NCI-H446 (cell line): ENCODE results near the gene IRAK4.
"Not testable (repeated sequence)": the region's sequence is repeated elsewhere in the genome, so short reads cannot be mapped to it uniquely, and the experiment has no call there.

Experiments
- DNase-seq, 2 experiments: peaks; one replicate each; lab custom pipeline; 2025; lab: John Stamatoyannopoulos, UW

IRAK4 gene

DNA sequence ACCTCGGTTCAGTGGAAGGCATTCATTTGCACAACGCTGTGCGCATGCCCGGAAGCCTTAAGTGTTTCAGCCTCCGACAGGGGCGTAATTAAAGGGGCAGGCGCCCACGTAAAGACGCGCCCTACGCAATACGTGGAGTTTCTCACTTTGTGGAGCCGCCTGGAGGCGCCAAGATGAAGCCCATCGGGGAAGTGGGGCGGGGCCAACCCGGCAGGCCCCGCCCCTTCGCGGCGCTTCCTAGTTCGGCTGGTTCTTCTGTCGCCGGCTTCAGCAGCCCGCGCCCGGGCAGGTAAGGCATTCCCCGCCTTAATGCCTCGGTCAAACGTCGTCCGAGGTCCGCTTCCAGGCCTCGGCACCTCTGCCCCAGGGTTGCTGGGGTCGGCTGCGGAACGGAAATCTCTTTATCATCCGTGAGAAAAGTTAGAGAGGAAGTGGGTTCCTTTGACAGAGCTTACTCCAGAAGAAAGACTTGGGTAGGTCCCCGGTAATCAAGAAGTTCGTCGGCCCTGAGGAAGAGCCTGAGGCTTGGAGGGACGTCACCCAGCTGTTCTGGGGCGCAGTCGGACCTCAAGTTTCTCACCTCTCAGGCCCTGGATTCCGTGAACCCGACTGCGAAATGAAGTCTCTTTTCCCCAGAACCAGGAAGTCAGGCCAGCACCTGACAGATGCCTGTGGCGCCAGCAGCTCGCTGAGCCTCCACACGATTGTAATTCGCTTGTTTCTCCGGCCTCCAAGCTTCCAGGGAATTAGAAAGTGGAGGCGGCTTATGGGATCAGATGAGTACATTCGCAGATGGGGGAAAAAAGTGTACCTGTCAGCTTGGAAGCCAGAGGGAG is at the start of gene IRAK4, which contains the start of gene PUS7L:
Gene IRAK4, plus strand, starts transcription at position 224 of the 836 bp plus-strand sequence. CDS start 9,161 bp downstream, outside the sequence.
Gene PUS7L, minus strand, starts transcription at position 63 of the 836 bp plus-strand sequence. CDS start 3,545 bp downstream, outside the sequence.
- peak; percentile 84 to 98 for DNase-seq

DNA sequence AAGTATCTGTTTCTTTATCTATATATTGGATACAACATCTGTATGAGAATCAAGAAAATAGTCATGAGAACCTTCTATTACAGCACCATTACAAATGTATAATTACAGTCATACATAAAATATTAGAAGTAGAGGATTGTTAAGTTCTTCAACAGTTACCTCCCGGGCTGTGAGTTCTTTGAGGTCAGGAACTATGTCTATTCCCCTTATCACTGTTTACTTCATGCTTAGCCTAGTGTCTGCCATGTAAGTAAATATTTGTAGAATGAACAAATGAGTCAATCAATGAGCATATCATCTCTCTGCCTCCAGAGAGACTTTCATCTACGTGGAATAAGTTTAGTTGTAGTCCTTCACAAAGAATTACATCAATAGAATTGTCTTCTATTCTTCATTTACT is 47.4 kb upstream of the IRAK4 start:
- no peak for DNase-seq

DNA sequence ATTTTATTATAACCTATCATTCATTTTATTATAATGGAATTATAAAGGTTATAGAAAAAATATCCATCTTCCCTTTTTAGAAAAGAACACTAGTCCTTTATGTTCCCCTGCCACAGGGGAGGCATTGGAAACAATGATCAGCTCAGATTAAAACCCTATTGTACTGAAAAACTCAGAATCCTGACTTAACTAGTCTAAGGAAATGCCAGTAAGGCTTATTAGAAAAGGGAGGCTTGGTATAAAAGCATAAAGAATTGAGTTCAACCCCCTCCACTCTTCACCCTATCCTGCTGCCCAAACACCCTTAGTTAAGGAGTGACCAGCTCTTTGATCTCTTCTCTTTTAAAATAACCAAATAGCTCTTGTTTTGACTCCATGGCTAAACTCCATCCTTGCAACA is 36.1 kb upstream of the IRAK4 start:
- no peak for DNase-seq

DNA sequence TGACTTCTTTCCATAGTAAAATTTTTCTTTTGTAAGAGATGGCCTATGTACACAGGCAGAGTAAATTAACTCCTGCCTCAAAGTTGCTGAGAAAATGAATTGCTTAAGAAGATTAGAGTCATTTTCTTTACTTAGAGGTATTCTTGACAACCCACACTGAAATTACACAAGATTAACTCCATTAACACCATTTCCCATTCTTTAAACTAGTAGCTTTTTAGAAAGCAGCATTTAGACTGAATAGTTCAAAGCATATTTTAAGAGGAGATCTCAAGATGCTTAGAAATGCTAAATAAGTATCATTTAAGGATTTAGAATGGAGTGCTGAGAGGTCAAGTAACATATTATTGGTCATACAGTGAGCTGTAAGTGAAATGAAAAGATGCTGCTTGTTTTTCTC is 35.6 kb upstream of the IRAK4 start:
- no peak for DNase-seq

DNA sequence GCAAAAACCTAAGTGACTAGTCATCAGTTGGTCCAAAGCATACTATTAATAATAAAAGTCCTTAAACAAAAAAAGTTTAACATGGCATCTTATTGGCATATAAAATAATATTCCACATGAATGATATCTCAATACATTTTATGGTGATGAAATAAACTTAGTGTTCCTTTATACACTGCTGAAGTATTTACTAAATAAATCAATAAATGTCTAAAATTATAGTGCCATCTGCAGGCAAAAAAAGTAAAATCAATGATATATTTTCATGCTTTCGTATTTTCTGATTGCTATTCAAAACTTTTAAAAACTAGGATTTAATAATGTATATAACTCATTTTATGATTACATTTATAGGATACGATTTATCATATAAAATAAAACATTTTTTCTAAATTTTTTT is 30.6 kb upstream of the IRAK4 start:
- DNase-seq = peak in 1 of 2 experiments; percentile 43

DNA sequence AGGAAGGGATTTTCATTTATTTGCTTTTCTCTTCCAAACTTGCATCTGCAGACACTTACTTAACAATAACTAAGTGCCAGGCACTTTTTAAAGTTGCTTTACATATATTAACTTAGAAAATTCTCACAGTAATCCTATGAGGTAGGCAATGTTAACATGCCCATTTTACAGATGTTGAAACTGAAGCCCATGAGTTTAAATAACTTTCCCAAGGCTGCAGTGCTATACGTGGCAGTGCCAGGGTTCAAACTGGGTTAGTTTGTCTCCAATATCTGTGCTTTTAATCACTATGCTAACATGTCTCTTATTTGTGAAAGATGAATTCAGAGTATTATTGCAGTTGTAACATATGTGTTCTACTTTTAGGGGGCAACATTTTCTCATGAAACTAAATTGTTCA is 30.1 kb upstream of the IRAK4 start:
- no peak for DNase-seq

DNA sequence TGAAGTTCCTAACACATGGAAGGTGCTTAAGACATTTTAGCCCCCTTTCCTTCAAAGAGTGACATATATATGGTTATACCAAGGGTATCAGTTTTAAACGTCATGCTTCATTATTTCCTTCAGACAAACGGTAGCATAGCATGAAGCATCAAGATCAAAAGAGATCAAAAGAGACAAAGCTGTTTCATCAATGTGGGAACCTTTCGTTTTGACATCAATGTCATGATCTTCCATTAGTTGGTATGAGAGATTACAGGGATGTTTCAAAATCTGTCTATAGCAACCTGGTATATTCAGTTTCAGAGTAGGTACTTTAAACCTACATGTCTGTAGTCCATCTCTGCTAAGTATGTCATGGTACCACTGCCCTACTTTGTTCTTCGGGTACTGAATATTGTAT is 28.5 kb upstream of the IRAK4 start:
- no peak for DNase-seq

DNA sequence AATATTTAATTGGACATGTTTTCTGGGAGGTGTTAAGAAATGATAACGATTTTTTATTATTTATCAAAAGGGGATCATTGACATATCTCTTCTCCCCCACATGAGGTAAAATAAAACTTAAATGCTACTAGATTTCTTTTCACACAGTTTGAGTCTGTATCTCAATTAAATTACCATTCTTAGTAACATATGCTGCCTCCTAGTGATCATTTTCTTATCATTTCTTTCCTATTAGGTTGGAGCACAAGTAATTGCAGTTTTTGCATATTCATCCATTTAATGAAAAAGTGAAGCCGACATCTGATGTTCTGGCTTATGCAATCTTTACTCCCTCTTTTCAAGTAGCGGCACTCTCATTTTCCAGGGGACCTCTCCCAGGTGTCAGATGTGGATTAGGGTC is 25.1 kb upstream of the IRAK4 start:
- DNase-seq = no peak

DNA sequence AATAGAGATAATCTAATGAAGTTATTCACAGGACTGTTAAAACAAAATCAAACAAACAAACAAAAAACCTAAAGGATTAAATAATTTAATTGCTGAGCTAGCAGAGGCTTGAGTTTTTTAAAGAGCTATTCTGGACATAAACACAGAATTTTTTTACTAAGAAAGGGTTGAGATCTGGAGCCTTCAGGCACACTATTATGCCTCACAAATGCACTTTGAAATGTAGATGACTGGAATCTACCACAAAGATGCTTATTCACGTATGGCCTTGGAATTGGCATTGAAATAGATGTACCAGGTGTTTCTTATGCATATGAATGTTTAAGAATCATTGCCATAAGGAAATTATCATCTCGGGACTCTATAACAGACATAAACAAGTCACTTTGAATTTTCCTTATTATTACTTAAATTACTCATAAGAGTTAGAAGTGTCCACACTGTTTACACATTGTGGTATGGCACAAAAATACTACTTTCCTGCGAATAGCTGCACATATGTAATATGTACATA is 21.8 kb upstream of the IRAK4 start:
- DNase-seq = no peak

DNA sequence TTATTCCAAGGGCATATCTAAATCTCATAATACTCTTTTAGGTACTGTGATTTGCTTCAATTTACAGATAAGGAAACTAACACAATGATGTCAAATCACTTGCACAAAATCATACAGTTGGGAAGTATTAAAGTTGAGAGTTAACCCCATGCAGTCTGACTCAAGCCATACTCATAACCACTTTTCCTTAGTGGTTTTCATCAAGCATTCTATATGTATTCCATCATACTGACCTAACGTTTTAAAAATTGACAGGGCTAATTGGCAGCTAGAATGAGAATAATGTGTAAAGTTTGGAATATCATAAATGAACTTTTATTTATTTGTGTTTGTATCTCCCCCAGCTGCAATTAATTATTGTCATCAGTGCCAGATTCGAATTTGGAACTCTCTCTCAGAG is 21.1 kb upstream of the IRAK4 start:
- no peak for DNase-seq

DNA sequence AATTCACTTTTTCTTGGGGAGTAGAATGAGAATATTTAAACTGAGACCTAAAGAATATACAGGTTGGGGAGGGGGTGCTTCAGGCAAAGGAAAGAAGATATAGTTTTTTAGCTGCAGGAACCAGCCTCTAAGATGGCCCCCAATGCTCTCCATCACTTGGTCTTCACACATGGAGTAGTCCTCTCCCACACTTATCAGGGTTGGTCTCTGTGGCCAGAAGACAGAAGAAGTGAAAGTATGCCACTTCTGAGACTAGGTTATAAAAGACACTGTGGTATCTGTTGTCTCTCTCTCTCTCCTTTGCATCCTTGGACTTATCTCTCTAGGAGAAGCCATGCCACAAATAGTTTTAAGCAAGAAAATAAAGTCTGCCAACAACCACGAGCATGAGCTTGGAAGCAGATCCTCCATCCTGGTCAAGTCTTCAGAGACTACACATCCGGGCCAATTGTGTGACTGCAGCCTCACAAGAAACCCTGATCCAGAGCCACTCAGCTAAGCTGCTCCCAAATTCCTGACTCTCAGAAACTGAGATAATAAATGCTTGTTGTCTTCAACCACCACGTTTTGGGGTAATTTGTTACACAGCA is 18.1 kb upstream of the IRAK4 start:
- no peak for DNase-seq

DNA sequence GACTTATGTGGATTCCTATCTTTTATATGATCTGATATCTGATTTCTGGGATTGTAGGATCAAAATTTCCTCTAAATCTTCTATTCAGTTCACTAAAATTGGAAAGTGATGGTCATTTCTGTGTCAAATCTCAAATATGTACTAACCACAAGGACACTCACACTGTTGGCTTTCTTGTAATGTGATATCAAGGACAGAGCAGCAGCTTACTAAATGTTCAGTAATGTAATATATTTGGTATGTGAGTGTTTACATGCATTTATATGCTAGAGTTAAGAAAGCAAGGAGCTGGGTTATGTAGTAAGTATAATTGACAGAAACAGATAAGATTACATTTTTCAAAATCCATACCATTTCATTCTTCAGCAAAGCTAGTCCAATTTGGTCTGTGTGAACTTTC is 16.6 kb upstream of the IRAK4 start:
- no peak for DNase-seq

DNA sequence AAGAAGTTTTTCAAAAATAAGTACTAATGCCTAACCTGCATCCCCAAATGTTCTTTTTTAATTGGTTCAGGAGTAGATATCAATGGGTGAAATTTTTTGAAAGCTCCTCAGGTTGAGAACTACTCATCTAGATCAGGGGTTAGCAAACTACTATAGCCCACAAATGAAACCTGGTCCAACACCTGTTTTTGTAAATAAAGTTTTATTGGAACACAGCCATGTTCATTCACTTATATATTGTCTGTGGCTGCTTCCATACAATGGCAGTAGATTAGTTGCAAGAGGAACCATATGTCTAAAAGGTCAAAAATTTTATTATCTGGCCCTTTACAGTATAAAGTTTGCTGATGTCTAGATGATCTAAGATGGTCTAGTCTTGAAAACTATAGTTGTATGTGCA is 13.9 kb upstream of the IRAK4 start:
- DNase-seq = no peak

DNA sequence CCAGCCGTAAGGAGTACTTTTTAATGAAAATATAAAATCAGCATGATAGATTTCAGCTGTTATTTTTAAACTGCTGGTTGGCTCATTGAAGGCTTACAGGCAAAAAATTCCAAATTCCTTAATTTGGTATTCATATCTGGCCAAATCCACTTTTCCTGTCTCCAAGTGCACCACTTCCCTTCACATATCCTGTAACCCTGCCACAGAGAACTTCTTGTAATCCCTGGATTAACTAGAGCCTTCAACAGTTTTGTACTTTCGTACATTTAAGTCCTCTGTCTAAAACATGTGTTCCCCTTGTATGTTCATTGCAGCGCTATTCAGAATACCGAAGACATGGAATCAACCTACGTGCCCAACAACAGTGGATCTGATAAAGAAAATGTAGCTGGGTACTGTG is 9.7 kb upstream of the IRAK4 start:
- no peak for DNase-seq

DNA sequence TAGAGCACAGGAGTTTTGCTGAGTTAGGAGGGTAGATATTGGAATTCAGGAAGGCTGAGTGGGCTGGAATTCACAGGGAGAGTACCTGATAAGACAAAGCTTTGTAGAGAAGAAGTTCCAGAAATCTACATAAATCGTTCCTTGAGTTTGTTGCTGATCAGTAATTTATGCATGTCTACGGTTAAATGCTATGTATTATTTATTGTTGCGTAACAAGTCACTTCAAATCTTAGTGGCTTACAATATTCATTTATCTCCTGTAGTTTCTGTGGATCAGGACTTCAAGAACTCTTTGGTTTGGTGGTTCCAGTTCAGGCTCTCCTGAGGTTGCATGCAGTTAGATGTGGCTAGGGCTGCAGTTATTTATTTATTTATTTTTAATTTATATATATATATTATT is 7.9 kb upstream of the IRAK4 start:
- no peak for DNase-seq

DNA sequence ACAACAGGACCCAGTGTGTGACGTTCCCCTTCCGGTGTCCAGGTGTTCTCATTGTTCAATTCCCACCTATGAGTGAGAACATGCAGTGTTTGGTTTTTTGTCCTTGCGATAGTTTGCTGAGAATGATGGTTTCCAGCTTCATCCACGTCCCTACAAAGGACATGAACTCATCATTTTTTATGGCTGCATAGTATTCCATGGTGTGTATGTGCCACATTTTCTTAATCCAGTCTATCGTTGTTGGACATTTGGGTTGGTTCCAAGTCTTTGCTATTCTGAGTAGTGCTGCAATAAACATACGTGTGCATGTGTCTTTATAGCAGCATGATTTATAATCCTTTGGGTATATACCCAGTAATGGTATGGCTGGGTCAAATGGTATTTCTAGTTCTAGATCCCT is 7.4 kb upstream of the IRAK4 start:
- not testable (repeated sequence) for DNase-seq

DNA sequence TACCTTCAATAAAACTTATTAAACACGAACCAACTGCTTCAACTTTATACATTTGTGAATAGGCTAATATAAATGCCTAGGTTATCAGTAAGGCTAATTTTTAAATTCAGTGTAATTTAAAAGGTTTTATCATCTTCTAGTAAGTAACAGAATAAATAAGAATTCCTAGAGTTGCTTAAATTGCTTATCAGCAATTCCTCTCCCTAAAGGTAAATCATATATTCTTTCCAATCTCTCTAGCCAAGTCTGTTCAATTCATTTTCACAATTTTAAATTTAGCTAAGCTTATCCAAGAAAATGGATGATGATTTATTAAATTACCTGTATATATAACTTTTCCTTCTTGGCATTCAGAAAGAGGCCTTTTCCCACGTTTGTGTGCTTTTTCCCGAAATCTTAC is 4.7 kb upstream of the IRAK4 start:
- DNase-seq = no peak

DNA sequence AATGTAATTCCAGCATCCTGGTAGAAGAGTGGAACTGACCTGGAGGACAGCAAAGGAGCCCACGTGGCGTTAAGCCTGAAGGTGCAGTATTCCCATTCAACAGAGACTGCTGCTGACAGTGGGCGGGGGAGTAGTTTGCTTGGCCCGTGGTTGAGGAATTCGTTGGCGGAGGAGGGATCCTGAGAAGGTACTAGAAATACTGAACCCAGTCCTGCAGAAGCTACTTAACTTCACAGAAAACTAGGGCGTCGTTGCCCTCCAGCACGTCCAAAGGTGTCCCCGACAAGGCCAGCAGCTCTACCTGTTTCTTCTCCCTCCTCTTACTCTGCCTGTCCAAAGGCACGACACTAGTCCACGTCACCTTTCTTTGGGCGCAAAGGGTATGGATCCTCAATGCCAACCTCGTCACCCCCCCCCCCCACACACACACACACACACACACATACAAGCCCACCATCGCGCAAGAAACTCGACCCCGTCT is 464 bp upstream of the IRAK4 start:
- DNase-seq = peak in 1 of 2 experiments; percentile 28

DNA sequence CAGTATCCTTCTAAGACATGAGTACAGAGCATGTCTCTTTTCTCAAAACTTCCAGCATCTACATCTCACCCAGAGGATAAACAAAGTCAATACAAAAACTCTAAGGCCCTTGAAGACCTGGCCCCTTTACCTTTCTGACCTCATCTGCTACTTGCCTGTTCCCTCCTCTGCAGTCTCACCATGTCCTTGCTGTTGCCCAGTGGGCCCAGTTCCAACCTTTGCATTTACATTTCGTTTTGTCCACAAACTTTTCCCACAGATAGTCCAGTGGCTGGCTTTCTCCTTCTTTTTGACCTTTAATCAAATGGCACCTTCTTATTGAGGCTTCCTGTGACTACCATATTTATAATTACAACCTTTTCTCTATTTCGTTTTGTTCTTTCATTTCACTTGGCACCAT is 1.6 kb downstream of the IRAK4 start:
- DNase-seq = no peak

DNA sequence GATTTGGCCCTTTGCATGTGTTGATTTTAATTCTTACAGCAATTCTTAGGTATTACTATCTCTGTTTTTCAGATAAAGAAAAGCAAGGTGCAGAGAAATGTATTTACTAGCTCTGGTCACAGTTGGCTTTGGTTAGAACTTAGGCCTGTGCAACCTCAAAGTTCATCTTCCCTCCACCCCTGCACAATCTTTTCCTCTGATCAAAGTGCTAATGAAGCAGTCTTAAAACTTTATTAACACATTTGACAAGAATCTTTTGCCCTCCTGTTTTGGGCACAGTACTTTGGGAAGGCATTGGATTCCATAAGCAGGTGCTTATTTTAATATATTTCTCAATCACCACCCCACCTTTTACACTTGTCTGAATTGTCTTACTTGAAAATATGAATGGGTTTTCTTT is 2.7 kb downstream of the IRAK4 start:
- no peak for DNase-seq

DNA sequence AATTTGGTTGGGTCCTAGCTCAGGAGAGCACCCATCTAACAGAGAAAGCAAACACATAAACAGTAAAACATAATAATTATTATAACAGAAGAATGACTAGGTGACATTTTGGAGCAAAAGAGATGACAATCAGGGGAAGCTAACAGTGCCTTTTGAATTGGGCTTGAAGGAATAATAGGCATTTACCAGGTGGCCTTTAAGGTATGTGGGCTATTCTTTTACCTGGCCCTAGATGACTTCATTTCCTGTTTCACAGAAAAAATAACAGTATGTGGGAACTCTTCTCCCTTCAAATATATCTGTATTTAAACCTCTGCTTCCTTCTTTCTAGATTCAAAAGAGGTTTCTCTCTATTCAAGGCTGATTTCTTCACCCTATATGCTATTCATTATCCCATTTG is 3.8 kb downstream of the IRAK4 start:
- DNase-seq = no peak

DNA sequence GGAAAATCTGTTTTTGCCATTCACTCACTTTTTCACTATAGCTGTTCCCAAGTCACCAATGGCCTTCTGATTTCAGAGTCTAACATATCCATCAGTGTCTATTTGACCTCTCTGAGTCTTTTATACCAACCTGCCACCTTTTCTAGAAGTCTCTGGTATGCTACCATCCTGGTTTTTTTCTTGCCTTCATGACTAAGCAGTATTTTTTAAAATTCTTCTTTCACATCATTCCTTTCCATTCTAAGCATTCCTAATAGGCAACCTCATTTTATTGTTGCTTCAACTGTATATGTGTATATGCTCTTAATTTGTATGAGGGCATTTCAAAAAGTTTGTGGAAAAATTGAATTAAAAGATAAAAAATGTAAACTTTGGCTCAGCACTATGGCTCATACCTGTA is 5.0 kb downstream of the IRAK4 start:
- no peak for DNase-seq

DNA sequence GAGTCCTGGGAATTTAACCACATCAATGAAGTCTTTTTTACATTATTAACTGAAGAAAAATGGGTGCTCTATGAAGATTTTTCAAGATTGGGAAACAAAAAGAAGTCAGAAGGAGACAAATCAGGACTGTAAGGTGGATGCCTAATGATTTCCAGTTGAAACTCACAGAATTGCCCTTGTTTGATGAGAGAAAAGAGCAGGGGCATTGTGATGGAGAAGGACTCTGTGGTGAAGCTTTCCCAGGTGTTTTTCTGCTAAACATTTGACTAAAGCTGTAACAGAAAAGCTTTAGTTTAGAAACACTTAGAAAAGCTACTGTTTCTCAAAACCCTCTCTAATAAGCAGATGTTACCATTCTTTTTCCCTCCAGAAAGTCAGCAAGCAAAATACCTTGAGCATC is 5.8 kb downstream of the IRAK4 start:
- no peak for DNase-seq
